IgD-negative memory B cell (primary cell): Measurements from ENCODE around the gene PRR29. TPM values are rescaled to one million over a fixed set of nuclear protein-coding genes. Genes with fewer than 3 reads are reported as not detected.

Source experiments
- polyA plus RNA-seq: library from polyadenylated mRNA; unstranded; fragments of 300-500 nt; fragmentation: Illumina TruSeq; gene quantifications from one replicate; pipeline ENCODE4 v1.2.3, GENCODE V29; 2021

Gene PRR29
- polyA plus RNA-seq, 1 donor from 2014 or later: 3.2 TPM

Other genes with a start within 250 kb of the PRR29 start
- 36.7 TPM for gene CCDC47, start 224.8 kb upstream of the PRR29 start, polyA plus RNA-seq
- gene DDX42, start 224.2 kb upstream of the PRR29 start, polyA plus RNA-seq: 16.2 TPM
- 139 TPM for gene PSMC5, start 170.9 kb upstream of the PRR29 start, polyA plus RNA-seq
- gene FTSJ3, start 170.7 kb upstream of the PRR29 start, polyA plus RNA-seq: 28.7 TPM
- gene SMARCD2, start 155.7 kb upstream of the PRR29 start, polyA plus RNA-seq: 96.1 TPM
- gene CSH2, start 124.7 kb upstream of the PRR29 start, polyA plus RNA-seq: not detected
- not detected for gene GH2, start 116.4 kb upstream of the PRR29 start, polyA plus RNA-seq
- not detected for gene CSH1, start 101.8 kb upstream of the PRR29 start, polyA plus RNA-seq
- not detected for gene CSHL1, start 87.1 kb upstream of the PRR29 start, polyA plus RNA-seq
- gene GH1, start 79.5 kb upstream of the PRR29 start, polyA plus RNA-seq: 2.0 TPM
- gene CD79B, start 66.0 kb upstream of the PRR29 start, polyA plus RNA-seq: 1,452 TPM
- 0.10 TPM for gene SCN4A, start 25.4 kb upstream of the PRR29 start, polyA plus RNA-seq
- 183 TPM for gene ICAM2, start 22.3 kb downstream of the PRR29 start, polyA plus RNA-seq
- gene ERN1, start 131.8 kb downstream of the PRR29 start, polyA plus RNA-seq: 9.6 TPM